T-helper 17 cell (primary cell): ENCODE data around the gene RCAN2. TPM values are rescaled to one million over a fixed set of nuclear protein-coding genes. Genes with fewer than 3 reads are reported as not detected.

Experiments used
- ATAC-seq: fragments of 150-1000 bp; cut with Tn5 transposase; 2 replicates; pipeline ENCODE4 v1.10.0; 2021; ENCODE audit warnings: mild to moderate bottlenecking, moderate library complexity
- DNase-seq, 3 donors: peaks; one replicate each; pipeline versions ENCODE4 v3.0.0 to v3.0.0-alpha.2; 2020 to 2021
- H3K9me3 ChIP-seq: one replicate; pipeline ENCODE4 v1.7.0; 2013; ENCODE audit warnings: low read length, mild to moderate bottlenecking; ENCODE audit not compliant: control insufficient read depth, poor library complexity, severe bottlenecking
- H3K27ac Mint-ChIP-seq: one replicate; pipeline ENCODE4 v1.8.0; 2022; ENCODE audit warnings: mild to moderate bottlenecking, moderate library complexity, mixed read lengths
- H3K27me3 Mint-ChIP-seq: one replicate; pipeline ENCODE4 v1.8.0; 2022; ENCODE audit warnings: mixed read lengths
- H3K36me3 Mint-ChIP-seq: one replicate; pipeline ENCODE4 v1.8.0; 2022; ENCODE audit warnings: low read depth, mixed read lengths
- H3K4me1 Mint-ChIP-seq: one replicate; pipeline ENCODE4 v1.8.0; 2022; ENCODE audit warnings: mild to moderate bottlenecking, mixed read lengths
- H3K4me3 Mint-ChIP-seq: one replicate; pipeline ENCODE4 v1.8.0; 2022; ENCODE audit warnings: mild to moderate bottlenecking, moderate library complexity, mixed read lengths
- total RNA-seq, 4 donors: library from RNA in 2 of 4; stranded (reverse) in 2 of 4; gene quantifications; one replicate each; pipeline ENCODE4 v1.2.3 and lab custom pipeline; 2022 to 2026

RCAN2 gene
- total RNA-seq, 2 donors from 2014 or later: not detected

GRCh38 chr6:46293641-46294316, 197.5 kb downstream of the RCAN2 start:
- no peak for ATAC-seq
- Mint-ChIP-seq H3K27me3 (peaks cover 49% of the 10 kb centered on the region), H3K36me3 (peaks cover 7% of the 10 kb centered on the region), H3K4me1 (no peaks in the 10 kb centered on the region), H3K4me3 (no peak overlapping the region), H3K27ac (no peak overlapping the region)
- H3K9me3 ChIP-seq: no peaks in the 10 kb centered on the region
- no peak for DNase-seq

- Mint-ChIP-seq H3K36me3 (peaks cover 7% of the 10 kb centered on the region), H3K27me3 (peaks cover 63% of the 10 kb centered on the region), H3K4me1 (no peaks in the 10 kb centered on the region), H3K4me3 (no peak overlapping the region), H3K27ac (no peak overlapping the region)
- ATAC-seq (no peak), DNase-seq (no peak)
- no peaks in the 10 kb centered on the region for H3K9me3 ChIP-seq
Measured at GRCh38 chr6:46291880-46292279, 199.4 kb downstream of the RCAN2 start.

GRCh38 chr6:46291275-46291633, 200.0 kb downstream of the RCAN2 start:
- ATAC-seq (no peak), DNase-seq (no peak)
- no peaks in the 10 kb centered on the region for H3K4me1 Mint-ChIP-seq
- peaks cover 66% of the 10 kb centered on the region for H3K27me3 Mint-ChIP-seq
- no peak overlapping the region for H3K27ac Mint-ChIP-seq
- no peak overlapping the region for H3K4me3 Mint-ChIP-seq
- H3K36me3 Mint-ChIP-seq: peaks cover 7% of the 10 kb centered on the region
- H3K9me3 ChIP-seq: no peaks in the 10 kb centered on the region

GRCh38 chr6:46290421-46291274, 200.6 kb downstream of the RCAN2 start:
- H3K9me3 ChIP-seq: no peaks in the 10 kb centered on the region
- Mint-ChIP-seq H3K36me3 (peaks cover 6% of the 10 kb centered on the region), H3K27ac (no peak overlapping the region), H3K4me1 (no peaks in the 10 kb centered on the region), H3K27me3 (peaks cover 67% of the 10 kb centered on the region), H3K4me3 (no peak overlapping the region)
- ATAC-seq (no peak), DNase-seq (no peak)

GRCh38 chr6:46289898-46290297, 201.4 kb downstream of the RCAN2 start:
- ATAC-seq (no peak), DNase-seq (no peak)
- Mint-ChIP-seq H3K36me3 (no peaks in the 10 kb centered on the region), H3K27me3 (peaks cover 60% of the 10 kb centered on the region), H3K4me1 (no peaks in the 10 kb centered on the region), H3K4me3 (no peak overlapping the region), H3K27ac (no peak overlapping the region)
- H3K9me3 ChIP-seq: no peaks in the 10 kb centered on the region

- Mint-ChIP-seq H3K36me3 (no peaks in the 10 kb centered on the region), H3K27ac (no peak overlapping the region), H3K4me1 (no peaks in the 10 kb centered on the region), H3K4me3 (no peak overlapping the region), H3K27me3 (peaks cover 57% of the 10 kb centered on the region)
- no peak for ATAC-seq
- no peak for DNase-seq
- no peaks in the 10 kb centered on the region for H3K9me3 ChIP-seq
Measured at GRCh38 chr6:46288835-46289234, 202.4 kb downstream of the RCAN2 start.

- no peaks in the 10 kb centered on the region for H3K9me3 ChIP-seq
- no peak for ATAC-seq
- Mint-ChIP-seq H3K4me1 (no peaks in the 10 kb centered on the region), H3K27ac (no peak overlapping the region), H3K4me3 (no peak overlapping the region), H3K36me3 (no peaks in the 10 kb centered on the region), H3K27me3 (peaks cover 53% of the 10 kb centered on the region)
- DNase-seq: no peak
Measured at GRCh38 chr6:46287681-46288080, 203.6 kb downstream of the RCAN2 start.

GRCh38 chr6:46287043-46287442, 204.2 kb downstream of the RCAN2 start:
- ATAC-seq (no peak), DNase-seq (no peak)
- H3K9me3 ChIP-seq: no peaks in the 10 kb centered on the region
- Mint-ChIP-seq H3K4me3 (no peak overlapping the region), H3K4me1 (no peaks in the 10 kb centered on the region), H3K36me3 (no peaks in the 10 kb centered on the region), H3K27me3 (peaks cover 57% of the 10 kb centered on the region), H3K27ac (no peak overlapping the region)

GRCh38 chr6:46284475-46284874, 206.8 kb downstream of the RCAN2 start:
- DNase-seq (no peak), ATAC-seq (no peak)
- Mint-ChIP-seq H3K4me1 (no peaks in the 10 kb centered on the region), H3K4me3 (no peak overlapping the region), H3K27ac (no peak overlapping the region), H3K36me3 (no peaks in the 10 kb centered on the region), H3K27me3 (peaks cover 50% of the 10 kb centered on the region)
- no peaks in the 10 kb centered on the region for H3K9me3 ChIP-seq

- Mint-ChIP-seq H3K36me3 (no peaks in the 10 kb centered on the region), H3K4me3 (no peak overlapping the region), H3K4me1 (no peaks in the 10 kb centered on the region), H3K27ac (no peak overlapping the region), H3K27me3 (peaks cover 40% of the 10 kb centered on the region)
- no peaks in the 10 kb centered on the region for H3K9me3 ChIP-seq
- ATAC-seq (no peak), DNase-seq (no peak)
Measured at GRCh38 chr6:46281110-46281509, 210.1 kb downstream of the RCAN2 start.

- H3K4me3 Mint-ChIP-seq: no peak overlapping the region
- peaks cover 48% of the 10 kb centered on the region for H3K27me3 Mint-ChIP-seq
- no peaks in the 10 kb centered on the region for H3K36me3 Mint-ChIP-seq
- H3K27ac Mint-ChIP-seq: no peak overlapping the region
- H3K9me3 ChIP-seq: no peaks in the 10 kb centered on the region
- H3K4me1 Mint-ChIP-seq: no peaks in the 10 kb centered on the region
- ATAC-seq (no peak), DNase-seq (no peak)
Measured at GRCh38 chr6:46279874-46280273, 211.4 kb downstream of the RCAN2 start.

GRCh38 chr6:46276576-46277142, 214.6 kb downstream of the RCAN2 start:
- DNase-seq: no peak
- H3K9me3 ChIP-seq: no peaks in the 10 kb centered on the region
- ATAC-seq: no peak
- Mint-ChIP-seq H3K27me3 (peaks cover 59% of the 10 kb centered on the region), H3K4me1 (no peaks in the 10 kb centered on the region), H3K36me3 (no peaks in the 10 kb centered on the region), H3K4me3 (no peak overlapping the region), H3K27ac (no peak overlapping the region)

- Mint-ChIP-seq H3K27me3 (peaks cover 50% of the 10 kb centered on the region), H3K4me3 (no peak overlapping the region), H3K4me1 (no peaks in the 10 kb centered on the region)
Measured at GRCh38 chr6:46274502-46274901, 216.7 kb downstream of the RCAN2 start.

More at GRCh38 chr6:46274502-46274901, 216.7 kb downstream of the RCAN2 start:
- no peaks in the 10 kb centered on the region for H3K9me3 ChIP-seq
- no peak for ATAC-seq
- Mint-ChIP-seq H3K36me3 (no peaks in the 10 kb centered on the region), H3K27ac (no peak overlapping the region)
- no peak for DNase-seq
